ENCODE measurements around the gene MCTP1. TPM values are rescaled to one million over a fixed set of nuclear protein-coding genes. Genes with fewer than 3 reads are reported as not detected.

Gene MCTP1
- total RNA-seq, 4 donors from 2014 or later, result 28.7 to 117 (median 48.2) TPM

DNA sequence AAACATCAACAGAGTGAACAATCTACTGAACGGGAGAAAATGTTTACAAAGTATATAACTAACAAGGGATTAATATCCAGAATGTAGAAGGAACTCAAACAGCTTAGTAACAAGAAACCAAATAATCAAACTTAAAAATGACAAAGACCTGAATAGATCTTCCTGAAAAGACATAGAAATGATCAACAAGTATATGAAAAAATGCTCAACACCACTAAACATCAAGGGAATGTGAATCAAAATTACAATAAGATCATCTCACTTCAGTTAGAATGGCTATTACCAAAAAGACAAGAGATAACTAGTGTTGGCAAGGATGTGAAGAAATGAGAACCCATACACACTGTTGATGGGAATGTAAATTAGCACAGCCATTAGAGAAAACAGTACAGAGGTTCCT is 218.8 kb downstream of the MCTP1 start:
- 48 to 57% methylated on average over 1 of the region's 1 CpG for whole genome bisulfite sequencing, 2 donors
- TF ChIP-seq POLR2A (IDR thresholded peaks at IDR 0.05) (no peak), EP300 (IDR thresholded peaks at IDR 0.05) (no peak)
- TF ChIP-seq, protein P1, sequence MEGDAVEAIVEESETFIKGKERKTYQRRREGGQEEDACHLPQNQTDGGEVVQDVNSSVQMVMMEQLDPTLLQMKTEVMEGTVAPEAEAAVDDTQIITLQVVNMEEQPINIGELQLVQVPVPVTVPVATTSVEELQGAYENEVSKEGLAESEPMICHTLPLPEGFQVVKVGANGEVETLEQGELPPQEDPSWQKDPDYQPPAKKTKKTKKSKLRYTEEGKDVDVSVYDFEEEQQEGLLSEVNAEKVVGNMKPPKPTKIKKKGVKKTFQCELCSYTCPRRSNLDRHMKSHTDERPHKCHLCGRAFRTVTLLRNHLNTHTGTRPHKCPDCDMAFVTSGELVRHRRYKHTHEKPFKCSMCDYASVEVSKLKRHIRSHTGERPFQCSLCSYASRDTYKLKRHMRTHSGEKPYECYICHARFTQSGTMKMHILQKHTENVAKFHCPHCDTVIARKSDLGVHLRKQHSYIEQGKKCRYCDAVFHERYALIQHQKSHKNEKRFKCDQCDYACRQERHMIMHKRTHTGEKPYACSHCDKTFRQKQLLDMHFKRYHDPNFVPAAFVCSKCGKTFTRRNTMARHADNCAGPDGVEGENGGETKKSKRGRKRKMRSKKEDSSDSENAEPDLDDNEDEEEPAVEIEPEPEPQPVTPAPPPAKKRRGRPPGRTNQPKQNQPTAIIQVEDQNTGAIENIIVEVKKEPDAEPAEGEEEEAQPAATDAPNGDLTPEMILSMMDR (IDR thresholded peaks at IDR 0.05), result no peak
- H3K36me3 ChIP-seq, result no peaks in the 10 kb centered on the region
- peaks cover 0 to 18% (median 0%) of the 10 kb centered on the region in 4 donors for H3K4me1 ChIP-seq
- no peak overlapping the region for H3K4me3 ChIP-seq
- no peak overlapping the region for H3K27ac ChIP-seq
- DNase-seq (ENCODE audit: low spot score in 2 of 2), result no peak
- H3K9me3 ChIP-seq, result no peaks in the 10 kb centered on the region
- H3K27me3 ChIP-seq, result no peaks in the 10 kb centered on the region

DNA sequence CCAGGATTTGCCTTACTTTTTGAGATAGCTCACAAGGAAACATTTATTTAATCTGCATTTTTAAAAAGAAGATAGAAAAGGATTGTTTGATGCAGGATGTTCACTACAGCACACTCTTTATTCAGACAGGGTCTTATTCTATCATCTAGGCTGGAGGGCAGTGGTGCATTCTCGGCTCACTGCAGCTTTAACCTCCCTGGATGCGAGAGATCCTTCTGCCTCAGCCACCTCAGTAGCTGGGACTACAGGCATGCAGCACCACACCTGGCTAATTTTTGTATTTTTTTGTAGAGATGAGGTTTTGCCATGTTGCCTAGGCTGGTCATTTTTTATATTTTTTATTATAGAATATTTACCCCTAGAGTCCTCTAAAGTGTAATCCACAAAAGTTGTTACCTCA is 221.4 kb downstream of the MCTP1 start:
- Histone ChIP-seq H3K27me3 (no peaks in the 10 kb centered on the region), H3K4me1 (no peaks in the 10 kb centered on the region), H3K9me3 (no peaks in the 10 kb centered on the region), H3K27ac (no peak overlapping the region), H3K36me3 (no peaks in the 10 kb centered on the region), H3K4me3 (no peak overlapping the region)
- WGBS, 2 donors, result 77 to 83% methylated on average over 2 of the region's 2 CpGs
- no peak for DNase-seq (ENCODE audit: low spot score in 2 of 2)
- TF ChIP-seq, protein P1 (IDR thresholded peaks at IDR 0.05), result no peak
- TF ChIP-seq EP300 (IDR thresholded peaks at IDR 0.05) (no peak), POLR2A (IDR thresholded peaks at IDR 0.05) (no peak)

DNA sequence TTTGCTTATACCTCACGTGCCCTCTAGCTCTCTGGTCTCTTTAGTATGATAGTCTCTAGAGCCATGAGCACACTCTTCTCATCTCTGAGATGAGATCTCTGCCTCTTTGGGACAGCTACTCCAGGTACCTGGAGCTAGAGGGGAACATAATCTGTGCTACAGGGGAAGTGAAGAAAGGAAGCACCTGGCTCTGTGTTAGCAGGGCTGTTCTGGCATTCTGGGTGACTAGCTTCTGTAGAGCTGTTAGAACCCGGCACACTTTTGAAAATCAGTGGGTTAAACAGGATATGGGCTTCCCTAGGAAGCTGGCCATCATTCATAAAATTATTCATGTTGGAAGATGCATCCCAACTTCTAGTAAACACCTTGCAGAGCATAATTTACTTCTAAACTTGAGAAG is 224.8 kb downstream of the MCTP1 start:
- Histone ChIP-seq H3K9me3 (no peaks in the 10 kb centered on the region), H3K27ac (no peak overlapping the region), H3K27me3 (no peaks in the 10 kb centered on the region), H3K4me1 (no peaks in the 10 kb centered on the region), H3K36me3 (no peaks in the 10 kb centered on the region), H3K4me3 (no peak overlapping the region)
- no peak for TF ChIP-seq EP300 (IDR thresholded peaks at IDR 0.05)
- TF ChIP-seq POLR2A (IDR thresholded peaks at IDR 0.05), result no peak
- TF ChIP-seq, protein P1 (IDR thresholded peaks at IDR 0.05), result no peak
- no peak for DNase-seq (ENCODE audit: low spot score in 2 of 2)
- WGBS, 2 donors, result 35 to 38% methylated on average over 2 of the region's 2 CpGs

DNA sequence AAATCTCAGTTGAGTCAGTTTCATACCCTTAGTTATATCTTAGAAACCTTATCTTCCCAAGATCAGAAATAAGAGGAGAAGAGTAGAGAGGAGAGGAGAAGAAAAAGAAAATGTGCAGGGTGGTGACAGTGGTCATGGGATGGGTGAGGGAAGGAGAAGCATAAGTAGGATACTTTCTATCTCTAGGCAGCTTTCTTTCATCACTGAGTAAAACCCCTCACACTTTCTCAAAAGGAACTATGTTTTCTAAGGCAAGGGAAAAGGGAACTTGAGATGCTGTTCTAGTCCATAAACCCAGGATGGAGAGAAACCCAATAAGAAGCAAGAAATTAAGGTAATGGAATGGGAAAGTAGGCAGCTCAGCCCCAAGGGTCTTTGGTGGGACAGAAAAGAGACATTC is 225.3 kb downstream of the MCTP1 start:
- Histone ChIP-seq H3K27me3 (no peaks in the 10 kb centered on the region), H3K4me1 (no peaks in the 10 kb centered on the region)

DNA sequence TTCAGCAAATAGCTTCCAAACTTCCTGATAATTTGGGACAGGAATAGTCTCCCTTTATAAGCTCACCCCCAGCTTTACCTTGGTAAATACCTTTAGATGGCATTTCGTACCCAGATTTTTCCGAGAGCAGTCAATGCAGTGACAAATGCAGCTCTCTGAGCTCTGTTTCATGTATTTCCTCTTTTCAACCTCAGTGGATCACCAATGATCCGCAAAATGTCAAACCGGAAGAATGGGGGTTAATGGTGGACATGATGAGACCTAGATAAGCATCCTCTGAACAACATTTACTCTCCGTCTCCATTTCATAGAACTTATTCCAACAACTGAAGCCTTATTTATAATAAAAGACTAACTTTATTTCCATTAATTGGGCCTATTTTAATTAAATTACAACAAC is 227.3 kb downstream of the MCTP1 start:
- no peaks in the 10 kb centered on the region for H3K36me3 ChIP-seq
- WGBS, 2 donors, result 80 to 85% methylated on average over 5 of the region's 5 CpGs
- H3K4me1 ChIP-seq, result peaks cover 0 to 1% (median 0%) of the 10 kb centered on the region in 4 donors
- no peak overlapping the region for H3K4me3 ChIP-seq
- H3K27me3 ChIP-seq, result no peaks in the 10 kb centered on the region
- H3K9me3 ChIP-seq, result no peaks in the 10 kb centered on the region
- no peak for DNase-seq (ENCODE audit: low spot score in 2 of 2)
- TF ChIP-seq POLR2A (IDR thresholded peaks at IDR 0.05), result no peak
- TF ChIP-seq, protein P1 (IDR thresholded peaks at IDR 0.05), result no peak
- TF ChIP-seq EP300 (IDR thresholded peaks at IDR 0.05), result no peak
- H3K27ac ChIP-seq, result no peak overlapping the region

More for the DNA sequence above, 225.3 kb downstream of the MCTP1 start:
- Histone ChIP-seq H3K4me3 (no peak overlapping the region), H3K9me3 (no peaks in the 10 kb centered on the region), H3K36me3 (no peaks in the 10 kb centered on the region), H3K27ac (no peak overlapping the region)
- TF ChIP-seq, protein P1 (IDR thresholded peaks at IDR 0.05), result no peak
- no peak for TF ChIP-seq POLR2A (IDR thresholded peaks at IDR 0.05)
- TF ChIP-seq EP300 (IDR thresholded peaks at IDR 0.05), result no peak
- DNase-seq (ENCODE audit: low spot score in 2 of 2), result no peak

Data from tibial nerve (tissue), 4 donors.